Heart left ventricle (tissue), 13 donors: ENCODE measurements around the gene VPS45.

Experiments used
- POLR2A ChIP-seq, 2 donors: fragments of 450-650 bp; IDR thresholded peaks; one replicate each; pipeline ENCODE4 v1.6.1; 2017; ENCODE audit warnings: antibody characterized with exemption in 2 of 2, mild to moderate bottlenecking in 2 of 2, moderate library complexity in 2 of 2
- TF ChIP-seq, protein P1 (sequence below), 12 donors: fragments of 200-600 bp; sonication (generic) in 4 of 12; IDR thresholded peaks; one replicate each; pipeline versions ENCODE4 v1.5.0 to v1.8.0; 2018 to 2022; ENCODE audit warnings: antibody characterized with exemption in 12 of 12, mild to moderate bottlenecking in 5 of 12
- donor health status: ischemic (EF 13 %, LVEDD 7.1; RV severe dilation, severe dysfunction).
- donor health status: DM: no; HTN: yes; CAD: no.
- donor health status: DM: no; HTN: no; CAD: no.
- donor health status: ischemic (EF 25% LVEDD 6.9; RV normal size, moderate dysfunction).
- donor health status: ischemic (EF 25% LVEDD 5.7; RV mildly dilated, moderate dysfunction).
- donor health status: ischemic (EF 35%, LVEDD 5.7; RV mildly dilated, moderate dysfunction).
- donor health status: nonischemic (EF 11% LVEDD 7.7; RV severe dilation, severe dysfunction).
- donor health status: DM: yes; HTN: yes; CAD: no.
- donor health status: PGD.
- donor health status: ischemic (EF 29% LVEDD 5.4; RV normal size, mild dysfunction).
- donor health status: nonischemic (EF 23%, LVEDD 6.1; RV moderate dilation, normal function).

GRCh38 chr1:150162582-150162861, 94.9 kb downstream of the VPS45 start:
- TF ChIP-seq POLR2A (IDR thresholded peaks at IDR 0.05) = no peak
- TF ChIP-seq, protein P1, sequence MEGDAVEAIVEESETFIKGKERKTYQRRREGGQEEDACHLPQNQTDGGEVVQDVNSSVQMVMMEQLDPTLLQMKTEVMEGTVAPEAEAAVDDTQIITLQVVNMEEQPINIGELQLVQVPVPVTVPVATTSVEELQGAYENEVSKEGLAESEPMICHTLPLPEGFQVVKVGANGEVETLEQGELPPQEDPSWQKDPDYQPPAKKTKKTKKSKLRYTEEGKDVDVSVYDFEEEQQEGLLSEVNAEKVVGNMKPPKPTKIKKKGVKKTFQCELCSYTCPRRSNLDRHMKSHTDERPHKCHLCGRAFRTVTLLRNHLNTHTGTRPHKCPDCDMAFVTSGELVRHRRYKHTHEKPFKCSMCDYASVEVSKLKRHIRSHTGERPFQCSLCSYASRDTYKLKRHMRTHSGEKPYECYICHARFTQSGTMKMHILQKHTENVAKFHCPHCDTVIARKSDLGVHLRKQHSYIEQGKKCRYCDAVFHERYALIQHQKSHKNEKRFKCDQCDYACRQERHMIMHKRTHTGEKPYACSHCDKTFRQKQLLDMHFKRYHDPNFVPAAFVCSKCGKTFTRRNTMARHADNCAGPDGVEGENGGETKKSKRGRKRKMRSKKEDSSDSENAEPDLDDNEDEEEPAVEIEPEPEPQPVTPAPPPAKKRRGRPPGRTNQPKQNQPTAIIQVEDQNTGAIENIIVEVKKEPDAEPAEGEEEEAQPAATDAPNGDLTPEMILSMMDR (IDR thresholded peaks at IDR 0.05) = no peak
